ENCODE results near the gene LUC7L3. TPM values are rescaled to one million over a fixed set of nuclear protein-coding genes. Genes with fewer than 3 reads are reported as not detected.

LUC7L3 gene
- total and polyA plus RNA-seq, 2 of the 13 experiments (the other 11 are each of a cell fraction or from before 2014, with no cell fraction given), result 108 to 120 TPM

DNA sequence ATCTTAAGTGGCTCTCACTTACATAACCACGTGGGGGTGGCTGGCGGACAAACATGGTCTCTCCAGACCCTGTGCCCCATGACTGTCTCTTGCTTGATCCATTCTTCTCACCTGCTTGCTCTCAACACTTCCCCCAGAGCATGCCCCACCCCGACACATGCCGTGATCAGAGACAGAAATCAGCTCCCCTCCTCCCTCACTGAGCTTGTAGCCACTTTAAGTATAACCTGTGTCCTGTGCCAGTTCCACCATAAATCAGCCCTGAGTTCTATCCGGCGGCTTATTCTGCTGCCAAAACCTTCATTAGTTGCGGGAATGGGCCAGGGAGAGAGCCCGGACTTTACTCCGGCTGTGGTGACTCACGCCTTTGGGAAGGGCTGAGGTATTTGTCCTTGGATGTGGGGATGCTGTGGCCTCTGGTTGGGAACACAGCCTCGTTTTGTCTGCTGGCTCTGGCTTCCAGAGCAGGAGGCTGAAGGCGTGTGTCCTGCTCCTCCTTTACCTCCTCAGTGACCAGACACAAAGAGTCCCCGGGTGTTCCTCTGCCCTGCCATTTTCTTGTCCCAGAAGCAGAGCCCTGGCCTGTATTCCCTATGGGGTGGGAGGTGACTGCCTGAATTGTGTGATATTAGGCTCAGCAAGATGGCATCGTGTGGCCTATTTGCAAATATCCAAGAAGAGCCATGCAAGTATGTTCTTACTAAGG, 32.8 kb upstream of the LUC7L3 start (continued):
- TF ChIP-seq, protein P1, sequence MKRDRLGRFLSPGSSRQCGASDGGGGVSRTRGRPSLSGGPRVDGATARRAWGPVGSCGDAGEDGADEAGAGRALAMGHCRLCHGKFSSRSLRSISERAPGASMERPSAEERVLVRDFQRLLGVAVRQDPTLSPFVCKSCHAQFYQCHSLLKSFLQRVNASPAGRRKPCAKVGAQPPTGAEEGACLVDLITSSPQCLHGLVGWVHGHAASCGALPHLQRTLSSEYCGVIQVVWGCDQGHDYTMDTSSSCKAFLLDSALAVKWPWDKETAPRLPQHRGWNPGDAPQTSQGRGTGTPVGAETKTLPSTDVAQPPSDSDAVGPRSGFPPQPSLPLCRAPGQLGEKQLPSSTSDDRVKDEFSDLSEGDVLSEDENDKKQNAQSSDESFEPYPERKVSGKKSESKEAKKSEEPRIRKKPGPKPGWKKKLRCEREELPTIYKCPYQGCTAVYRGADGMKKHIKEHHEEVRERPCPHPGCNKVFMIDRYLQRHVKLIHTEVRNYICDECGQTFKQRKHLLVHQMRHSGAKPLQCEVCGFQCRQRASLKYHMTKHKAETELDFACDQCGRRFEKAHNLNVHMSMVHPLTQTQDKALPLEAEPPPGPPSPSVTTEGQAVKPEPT (CRISPR knock-in tag; IDR thresholded peaks at IDR 0.05; ENCODE audit: low read depth), result 0 out of 2 replicates have a peak, but pooled peaks have one; percentile 34
- TF ChIP-seq, protein P2, sequence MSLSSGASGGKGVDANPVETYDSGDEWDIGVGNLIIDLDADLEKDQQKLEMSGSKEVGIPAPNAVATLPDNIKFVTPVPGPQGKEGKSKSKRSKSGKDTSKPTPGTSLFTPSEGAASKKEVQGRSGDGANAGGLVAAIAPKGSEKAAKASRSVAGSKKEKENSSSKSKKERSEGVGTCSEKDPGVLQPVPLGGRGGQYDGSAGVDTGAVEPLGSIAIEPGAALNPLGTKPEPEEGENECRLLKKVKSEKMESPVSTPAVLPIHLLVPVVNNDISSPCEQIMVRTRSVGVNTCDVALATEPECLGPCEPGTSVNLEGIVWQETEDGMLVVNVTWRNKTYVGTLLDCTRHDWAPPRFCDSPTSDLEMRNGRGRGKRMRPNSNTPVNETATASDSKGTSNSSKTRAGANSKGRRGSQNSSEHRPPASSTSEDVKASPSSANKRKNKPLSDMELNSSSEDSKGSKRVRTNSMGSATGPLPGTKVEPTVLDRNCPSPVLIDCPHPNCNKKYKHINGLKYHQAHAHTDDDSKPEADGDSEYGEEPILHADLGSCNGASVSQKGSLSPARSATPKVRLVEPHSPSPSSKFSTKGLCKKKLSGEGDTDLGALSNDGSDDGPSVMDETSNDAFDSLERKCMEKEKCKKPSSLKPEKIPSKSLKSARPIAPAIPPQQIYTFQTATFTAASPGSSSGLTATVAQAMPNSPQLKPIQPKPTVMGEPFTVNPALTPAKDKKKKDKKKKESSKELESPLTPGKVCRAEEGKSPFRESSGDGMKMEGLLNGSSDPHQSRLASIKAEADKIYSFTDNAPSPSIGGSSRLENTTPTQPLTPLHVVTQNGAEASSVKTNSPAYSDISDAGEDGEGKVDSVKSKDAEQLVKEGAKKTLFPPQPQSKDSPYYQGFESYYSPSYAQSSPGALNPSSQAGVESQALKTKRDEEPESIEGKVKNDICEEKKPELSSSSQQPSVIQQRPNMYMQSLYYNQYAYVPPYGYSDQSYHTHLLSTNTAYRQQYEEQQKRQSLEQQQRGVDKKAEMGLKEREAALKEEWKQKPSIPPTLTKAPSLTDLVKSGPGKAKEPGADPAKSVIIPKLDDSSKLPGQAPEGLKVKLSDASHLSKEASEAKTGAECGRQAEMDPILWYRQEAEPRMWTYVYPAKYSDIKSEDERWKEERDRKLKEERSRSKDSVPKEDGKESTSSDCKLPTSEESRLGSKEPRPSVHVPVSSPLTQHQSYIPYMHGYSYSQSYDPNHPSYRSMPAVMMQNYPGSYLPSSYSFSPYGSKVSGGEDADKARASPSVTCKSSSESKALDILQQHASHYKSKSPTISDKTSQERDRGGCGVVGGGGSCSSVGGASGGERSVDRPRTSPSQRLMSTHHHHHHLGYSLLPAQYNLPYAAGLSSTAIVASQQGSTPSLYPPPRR (CRISPR knock-in tag; IDR thresholded peaks at IDR 0.05; ENCODE audit: borderline replicate concordance), result peak; percentile 61; the same call in 1 of the 2 replicates
- peak; percentile 79 for TF ChIP-seq HOXA5 (CRISPR knock-in tag; IDR thresholded peaks at IDR 0.05)
- TF ChIP-seq ZFP62 (CRISPR knock-in tag; IDR thresholded peaks at IDR 0.05), result no peak
- peak; percentile 29; the same call in 1 of the 2 replicates for TF ChIP-seq ZSCAN31 (CRISPR knock-in tag; IDR thresholded peaks at IDR 0.05; ENCODE audit: low read depth)
- TF ChIP-seq, protein P3, sequence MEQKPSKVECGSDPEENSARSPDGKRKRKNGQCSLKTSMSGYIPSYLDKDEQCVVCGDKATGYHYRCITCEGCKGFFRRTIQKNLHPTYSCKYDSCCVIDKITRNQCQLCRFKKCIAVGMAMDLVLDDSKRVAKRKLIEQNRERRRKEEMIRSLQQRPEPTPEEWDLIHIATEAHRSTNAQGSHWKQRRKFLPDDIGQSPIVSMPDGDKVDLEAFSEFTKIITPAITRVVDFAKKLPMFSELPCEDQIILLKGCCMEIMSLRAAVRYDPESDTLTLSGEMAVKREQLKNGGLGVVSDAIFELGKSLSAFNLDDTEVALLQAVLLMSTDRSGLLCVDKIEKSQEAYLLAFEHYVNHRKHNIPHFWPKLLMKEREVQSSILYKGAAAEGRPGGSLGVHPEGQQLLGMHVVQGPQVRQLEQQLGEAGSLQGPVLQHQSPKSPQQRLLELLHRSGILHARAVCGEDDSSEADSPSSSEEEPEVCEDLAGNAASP (CRISPR knock-in tag; IDR thresholded peaks at IDR 0.05; ENCODE audit: borderline replicate concordance), result peak; percentile 70; the same call in 1 of the 2 replicates
- TF ChIP-seq PAX8 (CRISPR knock-in tag; IDR thresholded peaks at IDR 0.05; ENCODE audit: borderline replicate concordance), result 0 out of 2 replicates have a peak, but pooled peaks have one; percentile 59
- TF ChIP-seq, protein P4, sequence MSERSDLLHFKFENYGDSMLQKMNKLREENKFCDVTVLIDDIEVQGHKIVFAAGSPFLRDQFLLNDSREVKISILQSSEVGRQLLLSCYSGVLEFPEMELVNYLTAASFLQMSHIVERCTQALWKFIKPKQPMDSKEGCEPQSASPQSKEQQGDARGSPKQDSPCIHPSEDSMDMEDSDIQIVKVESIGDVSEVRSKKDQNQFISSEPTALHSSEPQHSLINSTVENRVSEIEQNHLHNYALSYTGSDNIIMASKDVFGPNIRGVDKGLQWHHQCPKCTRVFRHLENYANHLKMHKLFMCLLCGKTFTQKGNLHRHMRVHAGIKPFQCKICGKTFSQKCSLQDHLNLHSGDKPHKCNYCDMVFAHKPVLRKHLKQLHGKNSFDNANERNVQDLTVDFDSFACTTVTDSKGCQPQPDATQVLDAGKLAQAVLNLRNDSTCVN (CRISPR knock-in tag; IDR thresholded peaks at IDR 0.05; ENCODE audit: borderline replicate concordance), result no peak; the same call in 1 of the 2 replicates
- 0 out of 2 replicates have a peak, but pooled peaks have one; percentile 29 for TF ChIP-seq ZNF615 (CRISPR knock-in tag; IDR thresholded peaks at IDR 0.05; ENCODE audit: borderline replicate concordance)
- TF ChIP-seq REXO4 (CRISPR knock-in tag; IDR thresholded peaks at IDR 0.05; ENCODE audit: borderline replicate concordance), result no peak
- peak; percentile 74 for TF ChIP-seq SRSF1 (optimal IDR thresholded peaks at IDR 0.05; ENCODE audit: low read depth, low read length)
- no peak for TF ChIP-seq RBM39 (IDR thresholded peaks at IDR 0.05; ENCODE audit: low read depth, low read length, poor library complexity, severe bottlenecking)
- peak; percentile 79; the same call in 1 of the 2 replicates for TF ChIP-seq ZSCAN9 (CRISPR knock-in tag; IDR thresholded peaks at IDR 0.05; ENCODE audit: borderline replicate concordance)
- TF ChIP-seq, protein P5, sequence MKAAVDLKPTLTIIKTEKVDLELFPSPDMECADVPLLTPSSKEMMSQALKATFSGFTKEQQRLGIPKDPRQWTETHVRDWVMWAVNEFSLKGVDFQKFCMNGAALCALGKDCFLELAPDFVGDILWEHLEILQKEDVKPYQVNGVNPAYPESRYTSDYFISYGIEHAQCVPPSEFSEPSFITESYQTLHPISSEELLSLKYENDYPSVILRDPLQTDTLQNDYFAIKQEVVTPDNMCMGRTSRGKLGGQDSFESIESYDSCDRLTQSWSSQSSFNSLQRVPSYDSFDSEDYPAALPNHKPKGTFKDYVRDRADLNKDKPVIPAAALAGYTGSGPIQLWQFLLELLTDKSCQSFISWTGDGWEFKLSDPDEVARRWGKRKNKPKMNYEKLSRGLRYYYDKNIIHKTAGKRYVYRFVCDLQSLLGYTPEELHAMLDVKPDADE (CRISPR knock-in tag; IDR thresholded peaks at IDR 0.05), result peak; percentile 8; the same call in 1 of the 2 replicates
- peak; percentile 24; the same call in 1 of the 2 replicates for TF ChIP-seq ZBTB3 (CRISPR knock-in tag; IDR thresholded peaks at IDR 0.05; ENCODE audit: borderline replicate concordance, low read depth)
- TF ChIP-seq THYN1 (CRISPR knock-in tag; IDR thresholded peaks at IDR 0.05; ENCODE audit: borderline replicate concordance, low read depth), result no peak
- no peak for TF ChIP-seq ZNF674 (CRISPR knock-in tag; IDR thresholded peaks at IDR 0.05; ENCODE audit: low read depth)
